Measurements from ENCODE around the gene TBC1D22A.

DNA sequence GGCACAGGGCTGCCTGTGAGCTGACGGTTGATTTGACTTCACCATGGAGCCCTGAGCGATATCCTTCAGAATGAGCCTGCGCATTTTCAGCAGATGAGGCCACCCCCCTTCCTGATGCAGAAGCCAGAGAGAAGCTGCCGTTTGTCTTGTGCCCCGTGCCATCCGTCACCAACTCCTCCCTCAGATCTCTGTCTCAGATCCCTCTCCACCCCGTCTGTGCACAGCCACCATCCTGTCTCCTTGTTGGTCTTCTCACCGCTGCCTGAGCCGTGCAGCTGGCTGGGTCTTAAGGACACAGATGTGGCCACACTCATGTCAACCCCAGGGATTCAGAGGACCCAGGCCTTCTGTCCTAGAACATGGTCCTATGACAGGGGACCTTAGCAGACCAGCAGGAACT is 293.9 kb downstream of the TBC1D22A start:
- TF ChIP-seq POLR2A (IDR thresholded peaks at IDR 0.05): no peak
- TF ChIP-seq, protein P1, sequence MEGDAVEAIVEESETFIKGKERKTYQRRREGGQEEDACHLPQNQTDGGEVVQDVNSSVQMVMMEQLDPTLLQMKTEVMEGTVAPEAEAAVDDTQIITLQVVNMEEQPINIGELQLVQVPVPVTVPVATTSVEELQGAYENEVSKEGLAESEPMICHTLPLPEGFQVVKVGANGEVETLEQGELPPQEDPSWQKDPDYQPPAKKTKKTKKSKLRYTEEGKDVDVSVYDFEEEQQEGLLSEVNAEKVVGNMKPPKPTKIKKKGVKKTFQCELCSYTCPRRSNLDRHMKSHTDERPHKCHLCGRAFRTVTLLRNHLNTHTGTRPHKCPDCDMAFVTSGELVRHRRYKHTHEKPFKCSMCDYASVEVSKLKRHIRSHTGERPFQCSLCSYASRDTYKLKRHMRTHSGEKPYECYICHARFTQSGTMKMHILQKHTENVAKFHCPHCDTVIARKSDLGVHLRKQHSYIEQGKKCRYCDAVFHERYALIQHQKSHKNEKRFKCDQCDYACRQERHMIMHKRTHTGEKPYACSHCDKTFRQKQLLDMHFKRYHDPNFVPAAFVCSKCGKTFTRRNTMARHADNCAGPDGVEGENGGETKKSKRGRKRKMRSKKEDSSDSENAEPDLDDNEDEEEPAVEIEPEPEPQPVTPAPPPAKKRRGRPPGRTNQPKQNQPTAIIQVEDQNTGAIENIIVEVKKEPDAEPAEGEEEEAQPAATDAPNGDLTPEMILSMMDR (IDR thresholded peaks at IDR 0.05): no peak
- no peak for TF ChIP-seq POLR2AphosphoS5 (IDR thresholded peaks at IDR 0.05)
